HepG2 (cell line): ENCODE results near the gene TXNRD2. TPM values are rescaled to one million over a fixed set of nuclear protein-coding genes. Genes with fewer than 3 reads are reported as not detected.
A peak's percentile ranks its signal among the peaks of the same experiment; 100 is the strongest.

ENCODE experiments used
- ARNT ChIP-seq: fragments of 450-650 bp; IDR thresholded peaks from 2 replicates; pipeline ENCODE4 v1.6.1; 2017
- GABPA ChIP-seq, 2 experiments: IDR thresholded peaks; 2 replicates each; pipeline ENCODE4 v1.6.1; 2011 to 2016; ENCODE audit warnings: low read depth in 2 of 2, low read length in 1 of 2, missing biosample characterization in 1 of 2, missing genetic modification characterization in 1 of 2
- GATAD1 ChIP-seq: IDR thresholded peaks from 2 replicates; pipeline ENCODE4 v1.6.1; 2016; ENCODE audit warnings: missing genetic modification reagents, missing compliant biosample characterization
- HNRNPK ChIP-seq: fragments of 200-400 bp; formaldehyde crosslinking; IDR thresholded peaks from 2 replicates; pipeline ENCODE4 v1.6.1; 2018; ENCODE audit warnings: low read length, low read depth, moderate library complexity, mild to moderate bottlenecking; ENCODE audit not compliant: poor library complexity, severe bottlenecking
- HOXA3 ChIP-seq: sonication (generic); formaldehyde crosslinking; IDR thresholded peaks from 2 replicates; pipeline ENCODE4 v1.5.0; 2020; ENCODE audit warnings: missing genetic modification reagents
- MYNN ChIP-seq: sonication (generic); formaldehyde crosslinking; IDR thresholded peaks from 2 replicates; pipeline ENCODE4 v1.4.0; 2020; ENCODE audit warnings: mild to moderate bottlenecking, low read depth, missing genetic modification reagents
- MZF1 ChIP-seq: sonication (generic); formaldehyde crosslinking; IDR thresholded peaks from 2 replicates; pipeline ENCODE4 v1.8.1; 2023; ENCODE audit warnings: mild to moderate bottlenecking, missing genetic modification reagents, borderline replicate concordance
- NFATC3 ChIP-seq: sonication (generic); formaldehyde crosslinking; IDR thresholded peaks from 2 replicates; pipeline ENCODE4 v1.5.1; 2020; ENCODE audit warnings: mild to moderate bottlenecking, missing genetic modification reagents
- NFE2L1 ChIP-seq: sonication (generic); formaldehyde crosslinking; IDR thresholded peaks from 2 replicates; pipeline ENCODE4 v1.4.0; 2020; ENCODE audit warnings: missing genetic modification reagents, mild to moderate bottlenecking, borderline replicate concordance
- RBM22 ChIP-seq: fragments of 200-400 bp; formaldehyde crosslinking; optimal IDR thresholded peaks from 2 replicates; pipeline ENCODE3; 2017; ENCODE audit warnings: mild to moderate bottlenecking, low read length, moderate library complexity
- RBM39 ChIP-seq: fragments of 200-400 bp; formaldehyde crosslinking; IDR thresholded peaks from one replicate; pipeline ENCODE4 v1.6.1; 2018; ENCODE audit warnings: antibody characterized with exemption, mild to moderate bottlenecking, low read depth, low read length; ENCODE audit not compliant: poor library complexity, severe bottlenecking
- SP2 ChIP-seq: sonication (generic); formaldehyde crosslinking; IDR thresholded peaks from 2 replicates; pipeline ENCODE4 v1.5.1; 2020; ENCODE audit warnings: mild to moderate bottlenecking, missing genetic modification reagents
- TCF12 ChIP-seq, 2 experiments: fragments of 450-650 bp in 1 of 2; sonication (generic) in 1 of 2; formaldehyde crosslinking in 1 of 2; IDR thresholded peaks; 2 replicates each; pipeline versions ENCODE4 v1.6.1 to v1.8.0; 2017 to 2022; ENCODE audit warnings: antibody characterized with exemption in 1 of 2, mild to moderate bottlenecking in 1 of 2, missing genetic modification reagents in 1 of 2, moderate library complexity in 1 of 2
- YEATS4 ChIP-seq: sonication (generic); formaldehyde crosslinking; IDR thresholded peaks from 2 replicates; pipeline ENCODE4 v1.4.0; 2020; ENCODE audit warnings: missing genetic modification reagents, borderline replicate concordance
- ZBTB20 ChIP-seq: sonication (generic); formaldehyde crosslinking; IDR thresholded peaks from 2 replicates; pipeline ENCODE4 v1.8.1; 2023; ENCODE audit warnings: missing genetic modification reagents, low read depth, mild to moderate bottlenecking, borderline replicate concordance
- ZNF296 ChIP-seq: sonication (generic); formaldehyde crosslinking; conservative IDR thresholded peaks from 2 replicates; pipeline ENCODE4 v1.5.0; 2020; ENCODE audit warnings: mild to moderate bottlenecking, missing genetic modification reagents
- ZNF317 ChIP-seq: sonication (generic); formaldehyde crosslinking; IDR thresholded peaks from 2 replicates; pipeline ENCODE4 v1.5.0; 2020; ENCODE audit warnings: mild to moderate bottlenecking, missing genetic modification reagents
- ZNF354B ChIP-seq: sonication (generic); formaldehyde crosslinking; IDR thresholded peaks from 2 replicates; pipeline ENCODE4 v1.8.0; 2022; ENCODE audit warnings: mild to moderate bottlenecking, missing genetic modification reagents
- ZNF543 ChIP-seq: sonication (generic); formaldehyde crosslinking; IDR thresholded peaks from 2 replicates; pipeline ENCODE4 v1.4.0; 2020; ENCODE audit warnings: mild to moderate bottlenecking, missing genetic modification reagents
- ZNF616 ChIP-seq: sonication (generic); formaldehyde crosslinking; IDR thresholded peaks from 2 replicates; pipeline ENCODE4 v1.5.0; 2020; ENCODE audit warnings: low read depth, mild to moderate bottlenecking, missing genetic modification reagents
- ZNF75D ChIP-seq: sonication (generic); formaldehyde crosslinking; IDR thresholded peaks from 2 replicates; pipeline ENCODE4 v1.8.1; 2023; ENCODE audit warnings: missing genetic modification reagents, mild to moderate bottlenecking, borderline replicate concordance
- ZNF773 ChIP-seq: sonication (generic); formaldehyde crosslinking; IDR thresholded peaks from 2 replicates; pipeline ENCODE4 v1.4.0; 2020; ENCODE audit warnings: missing genetic modification reagents, borderline replicate concordance
- ZNF775 ChIP-seq: sonication (generic); formaldehyde crosslinking; IDR thresholded peaks from 2 replicates; pipeline ENCODE4 v1.4.0; 2020; ENCODE audit warnings: missing genetic modification reagents, mild to moderate bottlenecking, moderate library complexity, borderline replicate concordance
- polyA plus RNA-seq, 8 experiments: library from polyadenylated mRNA; depleted of rRNA in 3 of 8; stranded (reverse) in 7 of 8; unstranded in 1 of 8; fragments of >200 nt; fragmentation: Illumina TruSeq in 4 of 8; extraction: Trizol in 4 of 8; gene quantifications; 2 replicates each; pipeline versions ENCODE4 v1.2.1 to v1.2.3, GENCODE V29; 2011 to 2016; ENCODE audit warnings: low read depth in 4 of 8, missing spikeins in 1 of 8, mixed read lengths in 1 of 8; ENCODE audit not compliant: insufficient read depth in 1 of 8
- total RNA-seq, 5 experiments: library from RNA; depleted of rRNA; stranded (reverse); fragments of >200 nt; fragmentation: Illumina TruSeq; extraction: Trizol; gene quantifications; 2 replicates each; pipeline ENCODE4 v1.2.3, GENCODE V29; 2016; ENCODE audit warnings: low read depth in 1 of 5
- TF ChIP-seq, protein P1 (sequence below): sonication (generic); formaldehyde crosslinking; IDR thresholded peaks from 2 replicates; pipeline ENCODE4 v1.8.1; 2023; ENCODE audit warnings: mild to moderate bottlenecking, missing genetic modification reagents, borderline replicate concordance
- TF ChIP-seq, protein P2 (sequence below): sonication (generic); formaldehyde crosslinking; IDR thresholded peaks from 2 replicates; pipeline ENCODE4 v1.9.0; 2022; ENCODE audit warnings: low read depth, missing genetic modification reagents
- TF ChIP-seq, protein P3 (sequence below): IDR thresholded peaks from 2 replicates; pipeline ENCODE4 v1.6.1; 2016; ENCODE audit warnings: mild to moderate bottlenecking, missing biosample characterization, missing genetic modification reagents
- TF ChIP-seq, protein P4 (sequence below): sonication (generic); formaldehyde crosslinking; IDR thresholded peaks from 2 replicates; pipeline ENCODE4 v1.5.1; 2020; ENCODE audit warnings: missing genetic modification reagents, mild to moderate bottlenecking, borderline replicate concordance

Gene TXNRD2
- total and polyA plus RNA-seq, 2 of the 13 experiments (the other 11 are each of a cell fraction or from before 2014, with no cell fraction given): 17.5 to 18.6 TPM

DNA sequence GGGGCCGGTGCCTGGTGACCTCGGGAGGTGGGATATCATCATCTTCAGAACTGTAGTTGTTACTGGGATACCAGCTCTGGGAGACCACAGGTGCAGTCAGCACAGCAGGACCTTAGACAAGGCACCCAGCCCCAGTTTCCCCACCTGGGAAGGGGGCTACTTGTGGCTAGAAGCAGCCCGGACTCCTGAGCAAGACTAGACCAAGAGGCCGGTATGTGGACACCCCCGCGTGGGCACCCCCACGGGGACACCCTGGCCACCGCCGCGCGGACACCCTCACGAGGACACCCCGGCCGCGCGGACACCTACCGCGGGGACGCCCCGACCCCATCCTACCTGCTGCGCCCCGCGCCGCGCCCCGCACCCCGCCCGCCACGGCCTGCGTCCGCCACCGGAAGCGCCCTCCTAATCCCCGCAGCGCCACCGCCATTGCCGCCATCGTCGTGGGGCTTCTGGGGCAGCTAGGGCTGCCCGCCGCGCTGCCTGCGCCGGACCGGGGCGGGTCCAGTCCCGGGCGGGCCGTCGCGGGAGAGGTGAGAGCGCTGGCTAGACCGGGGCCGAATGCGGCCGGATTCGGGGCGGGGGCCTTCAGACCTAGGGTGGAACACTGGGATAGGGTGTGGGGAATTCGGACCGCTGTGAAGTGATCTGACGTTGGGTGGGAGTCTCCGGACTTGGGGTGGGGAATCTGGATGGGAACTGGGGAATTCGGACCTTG, at the start of gene TXNRD2, which contains the start of gene COMT (continued):
- no peak for TF ChIP-seq ZNF773 (CRISPR knock-in tag)
- no peak for TF ChIP-seq RBM22
- TF ChIP-seq GABPA (IDR thresholded peaks at IDR 0.05; ENCODE audit: low read depth, low read length): peak; percentile 53
- TF ChIP-seq GABPA (CRISPR knock-in tag; IDR thresholded peaks at IDR 0.05; ENCODE audit: low read depth): no peak
- TF ChIP-seq HOXA3: peak; percentile 94
- TF ChIP-seq ZNF317 (CRISPR knock-in tag): no peak
- TF ChIP-seq HNRNPK: peak; percentile 84
- peak; percentile 43 for TF ChIP-seq RBM39
- TF ChIP-seq NFE2L1 (CRISPR knock-in tag): no peak
- TF ChIP-seq ZNF296 (CRISPR knock-in tag): no peak; the same call in 1 of the 2 replicates
- TF ChIP-seq, protein P1, sequence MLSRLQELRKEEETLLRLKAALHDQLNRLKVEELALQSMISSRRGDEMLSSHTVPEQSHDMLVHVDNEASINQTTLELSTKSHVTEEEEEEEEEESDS (CRISPR knock-in tag): no peak
- no peak for TF ChIP-seq NFATC3
- no peak for TF ChIP-seq ZNF75D (CRISPR knock-in tag)
- no peak for TF ChIP-seq ARNT
- no peak for TF ChIP-seq ZBTB20
- no peak for TF ChIP-seq ZNF616 (CRISPR knock-in tag)
- TF ChIP-seq TCF12 (IDR thresholded peaks at IDR 0.05): no peak
- no peak for TF ChIP-seq TCF12 (CRISPR knock-in tag; IDR thresholded peaks at IDR 0.05)
- TF ChIP-seq, protein P2, sequence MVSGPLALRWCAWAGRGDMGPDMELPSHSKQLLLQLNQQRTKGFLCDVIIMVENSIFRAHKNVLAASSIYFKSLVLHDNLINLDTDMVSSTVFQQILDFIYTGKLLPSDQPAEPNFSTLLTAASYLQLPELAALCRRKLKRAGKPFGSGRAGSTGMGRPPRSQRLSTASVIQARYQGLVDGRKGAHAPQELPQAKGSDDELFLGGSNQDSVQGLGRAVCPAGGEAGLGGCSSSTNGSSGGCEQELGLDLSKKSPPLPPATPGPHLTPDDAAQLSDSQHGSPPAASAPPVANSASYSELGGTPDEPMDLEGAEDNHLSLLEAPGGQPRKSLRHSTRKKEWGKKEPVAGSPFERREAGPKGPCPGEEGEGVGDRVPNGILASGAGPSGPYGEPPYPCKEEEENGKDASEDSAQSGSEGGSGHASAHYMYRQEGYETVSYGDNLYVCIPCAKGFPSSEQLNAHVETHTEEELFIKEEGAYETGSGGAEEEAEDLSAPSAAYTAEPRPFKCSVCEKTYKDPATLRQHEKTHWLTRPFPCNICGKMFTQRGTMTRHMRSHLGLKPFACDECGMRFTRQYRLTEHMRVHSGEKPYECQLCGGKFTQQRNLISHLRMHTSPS (CRISPR knock-in tag): no peak
- no peak for TF ChIP-seq SP2 (CRISPR knock-in tag)
- TF ChIP-seq, protein P3, sequence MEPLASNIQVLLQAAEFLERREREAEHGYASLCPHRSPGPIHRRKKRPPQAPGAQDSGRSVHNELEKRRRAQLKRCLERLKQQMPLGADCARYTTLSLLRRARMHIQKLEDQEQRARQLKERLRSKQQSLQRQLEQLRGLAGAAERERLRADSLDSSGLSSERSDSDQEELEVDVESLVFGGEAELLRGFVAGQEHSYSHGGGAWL (CRISPR knock-in tag): no peak; the same call in 1 of the 2 replicates
- TF ChIP-seq ZNF543: no peak
- no peak for TF ChIP-seq ZNF354B
- TF ChIP-seq, protein P4, sequence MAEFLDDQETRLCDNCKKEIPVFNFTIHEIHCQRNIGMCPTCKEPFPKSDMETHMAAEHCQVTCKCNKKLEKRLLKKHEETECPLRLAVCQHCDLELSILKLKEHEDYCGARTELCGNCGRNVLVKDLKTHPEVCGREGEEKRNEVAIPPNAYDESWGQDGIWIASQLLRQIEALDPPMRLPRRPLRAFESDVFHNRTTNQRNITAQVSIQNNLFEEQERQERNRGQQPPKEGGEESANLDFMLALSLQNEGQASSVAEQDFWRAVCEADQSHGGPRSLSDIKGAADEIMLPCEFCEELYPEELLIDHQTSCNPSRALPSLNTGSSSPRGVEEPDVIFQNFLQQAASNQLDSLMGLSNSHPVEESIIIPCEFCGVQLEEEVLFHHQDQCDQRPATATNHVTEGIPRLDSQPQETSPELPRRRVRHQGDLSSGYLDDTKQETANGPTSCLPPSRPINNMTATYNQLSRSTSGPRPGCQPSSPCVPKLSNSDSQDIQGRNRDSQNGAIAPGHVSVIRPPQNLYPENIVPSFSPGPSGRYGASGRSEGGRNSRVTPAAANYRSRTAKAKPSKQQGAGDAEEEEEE (CRISPR knock-in tag): no peak
- TF ChIP-seq GATAD1: peak; percentile 64
- TF ChIP-seq ZNF775 (CRISPR knock-in tag): no peak
- no peak for TF ChIP-seq MYNN (CRISPR knock-in tag)
- no peak for TF ChIP-seq MZF1 (CRISPR knock-in tag)
- TF ChIP-seq YEATS4 (CRISPR knock-in tag): peak; percentile 66
